NCI-H82 (cell line): ENCODE results near the gene EML3.
"Not testable (repeated sequence)": the region's sequence is repeated elsewhere in the genome, so short reads cannot be mapped to it uniquely, and the experiment has no call there.

Experiments used
- DNase-seq: peaks from one replicate; lab custom pipeline; 2025; lab: John Stamatoyannopoulos, UW

The EML3 gene

GRCh38 chr11:62599069-62599696, 13.4 kb downstream of the EML3 start:
- DNase-seq: peak; percentile 99

GRCh38 chr11:62595124-62595523, 17.5 kb downstream of the EML3 start:
- DNase-seq: no peak

- peak; percentile 84 for DNase-seq
Observed at GRCh38 chr11:62593434-62594044, 19.0 kb downstream of the EML3 start.

GRCh38 chr11:62592989-62593421, 19.6 kb downstream of the EML3 start:
- DNase-seq: no peak

- peak; percentile 77 for DNase-seq
Observed at GRCh38 chr11:62592146-62592815, 20.3 kb downstream of the EML3 start.

GRCh38 chr11:62591448-62592145, 21.0 kb downstream of the EML3 start, which contains the start of gene TUT1:
TSS of gene TUT1 (minus strand) at chr11:62591523. CDS start at chr11:62591485, 38 bp downstream.
- peak; percentile 99 for DNase-seq

GRCh38 chr11:62588966-62589637, 23.5 kb downstream of the EML3 start:
- DNase-seq: no peak

GRCh38 chr11:62585356-62585755, 27.2 kb downstream of the EML3 start:
- DNase-seq: not testable (repeated sequence)

- not testable (repeated sequence) for DNase-seq
Observed at GRCh38 chr11:62581735-62582134, 30.8 kb downstream of the EML3 start.

- DNase-seq: no peak
Observed at GRCh38 chr11:62580959-62581715, 31.4 kb downstream of the EML3 start.

- no peak for DNase-seq
Observed at GRCh38 chr11:62579252-62579651, 33.3 kb downstream of the EML3 start.

- DNase-seq: no peak
Observed at GRCh38 chr11:62578541-62578940, 34.0 kb downstream of the EML3 start.

GRCh38 chr11:62577046-62577714, 35.4 kb downstream of the EML3 start:
- no peak for DNase-seq

GRCh38 chr11:62575837-62576236, 36.7 kb downstream of the EML3 start:
- no peak for DNase-seq

GRCh38 chr11:62575156-62575555, 37.4 kb downstream of the EML3 start:
- DNase-seq: no peak

GRCh38 chr11:62574363-62575071, 38.1 kb downstream of the EML3 start:
- DNase-seq: peak; percentile 81

GRCh38 chr11:62573592-62574362, 38.8 kb downstream of the EML3 start, which contains the start of gene EEF1G:
TSS of gene EEF1G (minus strand) at chr11:62573891. CDS start at chr11:62573842, 49 bp downstream.
- peak; percentile 99 for DNase-seq

GRCh38 chr11:62573006-62573591, 39.5 kb downstream of the EML3 start:
- DNase-seq: peak; percentile 23

- DNase-seq: no peak
Observed at GRCh38 chr11:62572431-62572830, 40.1 kb downstream of the EML3 start.
